D721Med (cell line): ENCODE data around the gene DPPA5.
A peak's percentile ranks its signal among the peaks of the same experiment; 100 is the strongest.
"Not testable (repeated sequence)": the region's sequence is repeated elsewhere in the genome, so short reads cannot be mapped to it uniquely, and the experiment has no call there.

ENCODE experiments used
- DNase-seq: peaks from one replicate; pipeline ENCODE4 v3.0.0; 2011; ENCODE audit warnings: low spot score; ENCODE audit not compliant: insufficient read length
- FAIRE-seq: peaks from 2 replicates; lab custom pipeline; 2011; peaks lifted over from hg19 to GRCh38; lab: Jason Lieb, UNC
- TF ChIP-seq, protein P1 (sequence below): IDR thresholded peaks from 2 replicates; pipeline ENCODE4 v1.5.1; 2012; ENCODE audit warnings: mild to moderate bottlenecking, control low read depth; ENCODE audit not compliant: insufficient read depth; ENCODE audit errors: missing control alignments

Gene DPPA5

DNA sequence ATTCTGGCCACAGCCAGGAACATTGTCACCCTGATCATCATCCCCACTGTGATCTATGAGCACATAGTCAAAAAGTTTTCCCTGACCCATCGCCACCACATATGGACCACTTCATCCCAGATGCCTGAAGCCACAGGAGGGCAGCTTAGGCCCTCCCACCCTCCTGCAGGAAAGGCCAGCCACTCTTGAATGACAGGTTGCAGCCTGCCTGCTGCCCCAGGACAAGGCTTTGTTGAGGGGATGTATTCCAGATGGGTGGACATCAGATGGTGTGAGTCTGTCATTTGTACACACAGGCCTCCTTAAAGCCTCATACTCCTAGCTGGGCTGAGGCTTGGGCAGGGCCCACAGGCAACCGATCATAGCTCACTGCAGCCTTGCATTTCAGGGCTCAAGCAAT lies 30.8 kb downstream of the DPPA5 start:
- FAIRE-seq, result no peak
- DNase-seq, result no peak
- TF ChIP-seq, protein P1, sequence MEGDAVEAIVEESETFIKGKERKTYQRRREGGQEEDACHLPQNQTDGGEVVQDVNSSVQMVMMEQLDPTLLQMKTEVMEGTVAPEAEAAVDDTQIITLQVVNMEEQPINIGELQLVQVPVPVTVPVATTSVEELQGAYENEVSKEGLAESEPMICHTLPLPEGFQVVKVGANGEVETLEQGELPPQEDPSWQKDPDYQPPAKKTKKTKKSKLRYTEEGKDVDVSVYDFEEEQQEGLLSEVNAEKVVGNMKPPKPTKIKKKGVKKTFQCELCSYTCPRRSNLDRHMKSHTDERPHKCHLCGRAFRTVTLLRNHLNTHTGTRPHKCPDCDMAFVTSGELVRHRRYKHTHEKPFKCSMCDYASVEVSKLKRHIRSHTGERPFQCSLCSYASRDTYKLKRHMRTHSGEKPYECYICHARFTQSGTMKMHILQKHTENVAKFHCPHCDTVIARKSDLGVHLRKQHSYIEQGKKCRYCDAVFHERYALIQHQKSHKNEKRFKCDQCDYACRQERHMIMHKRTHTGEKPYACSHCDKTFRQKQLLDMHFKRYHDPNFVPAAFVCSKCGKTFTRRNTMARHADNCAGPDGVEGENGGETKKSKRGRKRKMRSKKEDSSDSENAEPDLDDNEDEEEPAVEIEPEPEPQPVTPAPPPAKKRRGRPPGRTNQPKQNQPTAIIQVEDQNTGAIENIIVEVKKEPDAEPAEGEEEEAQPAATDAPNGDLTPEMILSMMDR, result no peak

DNA sequence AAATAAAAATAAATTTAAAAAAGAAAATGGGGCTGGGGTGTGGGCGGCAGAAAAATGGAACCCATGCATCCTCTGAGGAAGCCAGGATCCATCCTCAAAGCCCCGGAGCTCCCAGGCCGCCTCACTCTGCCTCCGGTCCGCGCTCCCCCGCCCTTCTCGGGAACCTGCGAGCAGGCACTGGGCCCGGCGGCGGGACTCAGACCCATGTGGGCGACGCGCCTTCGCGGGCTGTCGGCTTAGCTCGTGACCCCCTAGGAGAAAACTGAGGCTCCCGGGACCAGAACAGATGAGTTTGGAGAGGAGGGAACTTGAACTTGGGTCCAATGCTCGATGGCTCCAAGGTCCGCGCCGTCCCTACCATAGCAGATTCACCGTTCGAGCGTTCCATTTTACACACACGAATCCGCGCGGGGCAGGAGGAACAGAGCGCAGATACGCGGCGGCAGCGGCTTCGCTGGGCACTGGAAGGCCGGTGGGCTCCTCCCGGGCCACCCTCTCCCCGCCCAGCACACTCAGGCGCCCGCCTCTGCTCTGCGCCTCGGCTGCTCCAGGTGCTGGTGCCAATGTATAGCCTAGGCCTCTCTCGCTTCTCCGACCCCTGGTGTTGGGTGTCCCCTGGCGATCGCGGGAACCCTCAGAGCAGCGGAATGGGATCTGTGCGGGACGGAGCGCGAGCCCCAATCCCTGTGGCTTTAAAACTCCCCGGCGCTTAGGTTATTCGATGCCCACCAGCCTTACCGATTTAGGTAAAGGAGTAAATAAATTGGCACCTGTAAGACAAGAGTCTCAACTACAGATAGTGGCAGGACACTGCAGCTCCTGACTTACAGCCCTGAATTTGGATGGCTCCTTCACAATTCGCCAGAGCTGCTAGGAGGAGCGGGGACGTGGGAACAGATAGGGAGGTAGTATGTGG lies 39.2 kb downstream of the DPPA5 start:
- TF ChIP-seq, protein P1, result no peak
- DNase-seq (no peak), FAIRE-seq (no peak)

DNA sequence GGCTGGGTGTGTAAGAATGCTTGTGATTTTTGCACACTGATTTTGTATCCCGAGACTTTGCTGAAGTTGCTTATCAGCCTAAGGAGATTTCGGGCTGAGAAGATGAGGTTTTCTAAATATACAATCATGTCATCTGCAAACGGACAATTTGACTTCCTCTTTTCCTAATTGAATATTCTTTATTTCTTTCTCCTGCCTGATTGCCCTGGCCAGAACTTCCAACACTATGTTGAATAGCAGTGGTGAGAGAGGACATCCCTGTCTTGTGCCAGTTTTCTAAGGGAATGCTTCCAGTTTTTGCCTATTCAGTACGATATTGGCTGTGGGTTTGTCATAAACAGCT lies 43.6 kb downstream of the DPPA5 start:
- DNase-seq, FAIRE-seq: not testable (repeated sequence)

DNA sequence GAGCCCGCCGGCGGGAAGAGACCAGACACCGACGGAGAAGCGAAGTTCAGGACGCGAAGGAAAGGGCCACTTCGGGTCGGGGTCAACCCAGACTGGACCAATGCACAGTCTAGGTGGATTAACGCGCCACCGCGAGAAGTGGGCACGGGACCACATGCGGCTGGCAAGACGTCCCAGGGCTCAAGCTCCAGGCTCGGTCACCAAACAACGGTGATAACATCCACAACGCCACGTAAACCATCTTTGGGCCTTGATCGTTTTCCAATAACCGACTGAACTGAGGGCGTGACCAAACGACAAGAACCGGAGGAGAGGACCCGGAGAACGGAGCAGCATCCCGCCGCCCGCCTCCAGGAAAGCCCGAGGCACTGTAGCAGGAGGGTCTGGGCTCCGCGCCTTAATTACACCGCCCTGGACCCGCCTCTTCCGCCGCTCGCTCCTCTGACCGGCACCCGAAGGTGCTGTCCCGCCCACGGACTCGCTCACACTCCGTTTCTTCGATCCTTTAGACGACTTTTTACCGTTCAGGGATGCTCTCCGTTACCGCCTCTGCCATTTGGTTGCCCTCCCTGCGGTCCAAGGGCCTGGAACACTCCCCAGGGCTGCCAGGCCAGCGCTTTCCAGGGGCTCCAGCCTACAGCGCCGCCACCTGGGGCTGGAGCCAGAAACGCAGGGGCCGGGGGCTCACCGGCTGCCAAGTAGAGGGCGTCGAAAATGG lies 44.1 kb downstream of the DPPA5 start:
- DNase-seq (peak; percentile 37), FAIRE-seq (no peak)
- TF ChIP-seq, protein P1, result no peak

DNA sequence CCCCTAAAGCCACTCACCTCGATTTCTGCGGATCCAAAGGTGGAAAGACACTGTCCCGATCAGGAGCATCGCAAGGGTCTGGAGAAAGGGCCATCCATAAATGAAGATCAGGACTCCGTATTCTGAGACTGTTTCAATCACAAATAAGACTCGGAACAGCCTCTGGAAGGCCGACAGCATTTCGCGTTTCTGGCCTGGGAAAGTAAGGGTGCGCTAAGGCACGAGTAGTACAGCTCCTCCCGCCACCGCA lies 44.6 kb downstream of the DPPA5 start:
- FAIRE-seq (no peak), DNase-seq (no peak)
- TF ChIP-seq, protein P1, result no peak

DNA sequence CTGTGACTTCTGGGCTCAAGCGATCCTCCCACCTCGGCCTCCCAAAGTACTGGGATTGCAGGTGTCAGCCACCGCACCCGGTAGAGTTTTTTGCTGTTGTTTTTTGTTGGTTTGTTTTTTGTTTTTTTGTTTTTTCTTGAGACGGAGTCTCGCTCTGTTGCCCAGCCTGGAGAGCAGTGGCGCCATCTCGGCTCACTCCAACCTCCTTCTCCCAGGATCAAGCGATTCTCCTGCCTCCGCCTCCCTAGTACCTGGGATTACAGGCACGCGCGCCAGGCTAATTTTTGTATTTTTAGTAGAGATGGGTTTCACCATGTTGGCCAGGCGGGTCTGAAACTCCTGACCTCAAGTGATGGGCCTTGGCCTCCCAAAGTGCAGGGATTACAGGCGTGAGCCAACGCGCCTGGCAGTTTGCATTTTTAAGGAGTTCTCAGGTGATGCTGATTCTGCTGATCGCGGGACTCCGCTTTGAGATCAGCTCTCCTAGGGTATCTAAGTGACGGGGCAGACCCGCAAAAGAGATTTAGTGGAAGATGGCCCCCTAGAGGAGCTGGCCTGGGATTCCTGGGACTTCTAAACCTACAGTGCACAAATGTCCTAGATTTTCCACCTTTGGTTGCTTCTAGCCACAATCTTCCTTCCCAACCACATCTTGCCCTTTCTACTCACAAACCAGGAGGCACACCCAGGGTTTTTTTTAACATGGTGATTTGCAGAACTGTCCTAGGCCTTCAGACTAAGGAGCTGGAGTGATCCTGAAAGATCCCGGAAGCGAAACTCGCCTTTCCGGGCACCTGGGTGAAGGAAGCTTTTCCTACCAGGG lies 45.2 kb downstream of the DPPA5 start:
- TF ChIP-seq, protein P1, result no peak
- no peak for DNase-seq
- no peak for FAIRE-seq

DNA sequence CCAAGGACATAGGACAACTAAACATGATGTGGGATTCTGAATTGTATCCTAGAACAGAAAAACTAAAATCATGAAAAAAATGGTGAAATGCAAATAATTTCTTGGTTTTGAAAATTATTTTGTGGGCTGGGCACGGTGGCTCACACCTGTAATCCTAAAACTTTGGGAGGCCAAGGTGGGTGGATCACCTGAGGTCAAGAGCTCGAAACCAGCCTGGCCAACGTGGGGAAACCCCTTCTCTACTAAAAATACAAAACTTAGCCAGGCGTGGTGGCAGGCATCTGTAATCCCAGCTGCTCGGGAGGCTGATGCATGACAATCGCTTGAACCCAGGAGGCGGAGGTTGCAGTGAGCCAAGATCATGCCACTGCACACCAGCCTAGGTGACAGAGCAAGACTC lies 50.3 kb downstream of the DPPA5 start:
- DNase-seq, FAIRE-seq: not testable (repeated sequence)
